Myocyte (in vitro differentiated cells): ENCODE data around the gene PTCD2. TPM values are rescaled to one million over a fixed set of nuclear protein-coding genes. Genes with fewer than 3 reads are reported as not detected.

ENCODE experiments used
- DNase-seq: peaks from one replicate; pipeline ENCODE4 v3.0.0-alpha.2; 2012; ENCODE audit warnings: low read depth
- total RNA-seq: library from RNA; depleted of rRNA; stranded (reverse); fragments of >200 nt; gene quantifications from 2 replicates; pipeline ENCODE4 v1.2.3, GENCODE V29; 2014

The PTCD2 gene
- total RNA-seq, 1 donor from 2014 or later, result 17.5 TPM

DNA sequence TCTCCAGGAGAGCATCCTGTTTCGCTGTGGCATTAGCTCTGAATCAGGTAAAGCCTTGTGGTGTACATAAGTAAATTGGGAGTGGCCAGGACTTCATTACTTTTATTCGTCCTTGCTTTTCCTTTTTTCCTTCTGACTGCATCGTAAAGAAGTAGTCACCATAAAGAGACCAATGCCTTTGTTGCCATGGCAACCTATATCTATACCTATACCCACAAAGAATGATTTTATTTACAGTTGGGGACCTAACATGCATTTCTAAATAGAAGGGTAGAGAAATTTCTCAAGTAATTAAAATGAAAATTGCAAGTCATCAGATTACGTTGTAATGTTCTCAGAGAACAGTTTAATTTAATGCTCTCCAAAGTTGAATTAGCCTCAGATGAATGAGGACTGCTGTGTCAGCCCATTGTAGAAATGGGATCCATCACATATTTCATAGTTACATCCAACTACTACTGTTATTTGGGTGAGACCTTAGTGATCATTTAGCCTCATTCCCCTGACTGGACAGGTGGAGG, 18.6 kb downstream of the PTCD2 start:
- no peak for DNase-seq

DNA sequence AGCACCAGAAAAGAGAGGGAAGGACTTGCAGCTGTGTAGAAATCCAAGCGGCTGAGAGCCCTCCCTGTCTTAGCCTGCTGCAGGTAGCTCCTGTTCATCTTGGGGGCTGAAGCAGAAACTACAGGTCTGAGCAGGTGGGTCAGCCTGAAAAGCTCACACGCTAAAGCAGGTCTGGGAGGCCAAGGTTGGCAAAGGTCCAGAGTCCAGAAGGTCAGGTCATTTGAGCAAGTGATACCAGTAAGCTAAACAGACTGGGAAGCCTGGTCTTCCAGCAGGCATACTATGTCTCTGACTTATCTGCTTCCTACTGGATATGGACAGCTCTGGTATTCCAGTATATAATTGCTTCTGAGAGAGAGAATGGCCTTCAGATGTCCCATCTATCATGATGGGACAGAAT, 26.2 kb downstream of the PTCD2 start:
- no peak for DNase-seq

DNA sequence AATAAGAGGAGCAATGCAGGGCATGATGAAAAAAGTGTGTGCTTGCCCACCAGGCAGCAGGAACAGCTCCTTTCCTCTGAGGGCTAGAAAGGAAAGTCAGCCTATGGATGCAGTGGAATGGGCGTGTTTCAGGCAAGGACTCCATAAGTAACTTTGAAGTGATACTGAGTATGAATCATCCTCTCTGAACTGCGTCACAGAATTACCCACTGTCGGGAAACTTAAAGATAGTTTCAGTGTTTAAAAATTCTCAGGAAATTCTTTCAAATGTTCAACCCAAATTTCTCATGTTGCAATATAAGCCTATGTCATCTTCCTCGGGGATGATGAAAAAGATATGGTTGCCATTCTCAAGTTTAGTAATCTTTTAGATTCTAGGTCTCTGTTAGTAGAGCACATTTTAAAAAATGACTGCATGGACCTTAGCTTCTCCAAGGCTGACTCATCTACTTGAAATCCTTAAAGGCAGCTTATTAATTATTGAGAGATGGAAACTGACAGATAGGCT, 27.7 kb downstream of the PTCD2 start:
- no peak for DNase-seq

DNA sequence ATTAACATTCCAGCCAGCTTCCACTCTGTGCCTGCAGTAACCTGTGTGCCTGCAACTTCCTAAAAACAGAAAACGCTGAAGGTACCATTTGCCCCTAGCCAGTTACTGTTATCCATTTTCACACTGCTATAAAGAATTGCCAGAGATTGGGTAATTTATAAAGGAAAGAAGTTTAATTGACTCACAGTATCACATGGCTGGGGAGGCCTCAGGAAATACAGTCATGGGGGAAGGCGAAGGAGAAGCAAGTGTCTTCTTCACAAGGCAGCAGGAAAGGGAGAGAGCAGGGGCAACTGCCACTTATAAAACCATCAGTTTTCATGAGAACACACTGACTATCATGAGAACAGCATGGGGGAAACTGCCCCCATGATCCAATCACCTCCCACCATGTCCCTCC, 31.2 kb downstream of the PTCD2 start:
- DNase-seq, result no peak

DNA sequence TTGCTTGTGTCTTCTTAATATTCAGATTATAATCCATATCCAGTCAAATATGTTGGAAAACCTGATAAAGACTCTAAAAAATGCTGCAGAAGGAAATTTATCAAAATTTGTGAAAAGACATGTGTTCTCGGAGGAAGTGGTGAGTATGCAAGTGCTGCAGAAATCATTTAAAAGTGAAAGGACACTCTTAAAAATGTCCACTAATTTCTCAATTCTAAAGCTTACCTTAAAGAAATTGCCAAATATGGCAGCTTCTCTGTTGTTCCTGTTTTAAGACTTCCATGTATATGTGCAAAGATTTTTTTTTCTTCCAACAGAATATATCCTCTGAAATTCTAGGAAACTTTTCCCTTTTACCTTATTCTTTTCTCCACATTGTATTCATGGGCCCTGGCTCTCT, 32.4 kb downstream of the PTCD2 start:
- DNase-seq, result no peak

DNA sequence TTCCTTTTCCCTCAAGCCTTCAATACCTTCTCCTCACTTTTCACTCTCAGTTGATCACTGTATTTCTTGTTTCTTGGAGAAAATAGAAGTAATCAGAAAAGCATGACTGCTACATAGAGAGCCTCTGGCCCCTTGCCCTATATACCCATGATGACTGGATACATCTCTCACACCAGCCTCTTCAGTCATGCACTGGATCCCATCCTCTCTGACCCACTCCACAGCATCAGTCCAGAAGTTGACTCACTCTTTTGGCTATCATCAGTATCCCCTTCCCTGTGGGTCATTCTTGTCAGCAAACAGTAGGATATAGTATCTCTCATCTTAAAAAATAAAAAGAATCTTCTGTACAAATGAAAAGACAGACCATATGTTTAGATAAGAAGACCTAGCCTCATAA, 32.9 kb downstream of the PTCD2 start:
- no peak for DNase-seq

DNA sequence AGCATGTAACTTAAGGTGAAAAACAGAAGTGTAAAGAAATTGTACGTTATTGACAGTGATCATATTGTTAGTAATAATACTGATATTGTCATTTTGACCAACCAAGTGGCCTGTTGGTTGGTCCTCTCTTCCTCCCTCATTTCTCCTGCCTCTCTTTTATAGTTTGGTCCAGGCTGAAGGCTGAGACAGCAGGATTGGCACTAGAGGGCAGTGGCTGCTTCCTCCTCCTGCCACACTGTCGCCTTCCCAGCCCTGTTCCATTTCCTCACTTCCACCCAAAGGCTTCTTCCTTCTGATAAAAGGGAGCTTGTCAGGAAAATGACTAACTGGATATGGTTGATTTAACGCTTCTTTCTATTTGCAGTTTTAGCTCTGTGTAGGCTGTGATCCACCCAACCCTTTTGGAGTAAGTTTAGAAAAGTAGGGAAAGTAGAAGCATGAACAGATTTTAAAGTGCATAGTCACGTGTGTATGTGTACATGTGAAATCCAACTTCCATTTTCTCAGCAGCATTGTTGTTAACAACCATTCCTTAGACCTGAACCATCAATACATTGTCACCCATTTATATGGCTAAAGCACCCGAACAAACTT, 35.6 kb downstream of the PTCD2 start:
- DNase-seq, result peak; percentile 75

DNA sequence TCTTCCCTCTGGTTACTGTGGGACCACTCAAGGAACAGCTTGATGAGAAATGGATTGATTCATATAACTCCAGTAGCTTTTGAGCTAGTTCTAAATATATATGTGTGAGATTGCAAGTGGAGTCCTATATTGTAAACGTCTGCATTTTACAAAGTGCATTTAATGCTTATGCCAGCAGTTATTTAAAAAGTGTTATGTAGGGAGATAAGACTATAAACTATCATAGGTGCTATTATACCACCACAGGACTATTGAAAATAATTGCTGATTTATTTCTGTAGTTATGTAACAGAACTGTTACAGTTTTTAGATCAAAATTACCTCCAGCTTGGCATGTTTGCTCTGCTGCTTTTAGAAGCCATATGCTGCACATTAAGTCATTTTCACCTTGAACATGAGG, 36.2 kb downstream of the PTCD2 start:
- no peak for DNase-seq

DNA sequence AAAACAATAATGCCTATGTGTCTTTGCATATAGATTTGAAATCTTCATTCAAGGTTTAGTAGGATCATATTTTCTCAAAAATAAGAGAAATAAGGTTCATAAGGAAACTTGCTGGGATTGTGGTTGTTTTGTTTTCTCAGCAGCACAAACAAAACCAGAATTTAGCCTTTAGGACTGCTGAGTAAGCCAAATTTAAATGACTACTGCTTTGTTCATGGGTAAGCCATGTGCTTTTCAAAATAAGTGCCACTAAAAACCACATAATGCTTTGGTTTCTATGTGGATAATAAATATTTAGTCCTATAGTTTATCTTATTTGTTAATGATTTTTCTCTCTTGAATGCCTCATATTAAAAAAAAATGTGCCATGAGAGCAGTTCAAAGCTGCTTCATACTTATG, 38.8 kb downstream of the PTCD2 start:
- no peak for DNase-seq

DNA sequence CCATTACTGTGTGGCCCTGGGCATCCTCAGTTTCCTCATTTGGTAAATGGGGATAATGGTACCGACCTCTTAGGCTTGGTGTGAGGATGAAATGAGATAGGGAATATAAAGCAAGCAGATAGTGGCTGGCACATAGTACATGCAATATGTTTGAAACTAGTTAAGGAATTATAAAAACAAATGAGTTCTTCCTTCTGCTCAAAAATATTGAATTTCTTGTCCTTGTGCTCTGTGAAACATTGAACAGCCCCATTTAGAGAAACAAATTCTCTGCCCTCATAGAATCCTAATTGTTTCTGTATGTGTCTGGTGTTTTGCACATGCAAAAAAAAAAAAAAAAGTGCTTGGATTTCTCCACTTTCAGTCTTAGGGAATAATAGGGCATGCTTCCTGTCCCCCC, 39.7 kb downstream of the PTCD2 start:
- DNase-seq, result no peak

DNA sequence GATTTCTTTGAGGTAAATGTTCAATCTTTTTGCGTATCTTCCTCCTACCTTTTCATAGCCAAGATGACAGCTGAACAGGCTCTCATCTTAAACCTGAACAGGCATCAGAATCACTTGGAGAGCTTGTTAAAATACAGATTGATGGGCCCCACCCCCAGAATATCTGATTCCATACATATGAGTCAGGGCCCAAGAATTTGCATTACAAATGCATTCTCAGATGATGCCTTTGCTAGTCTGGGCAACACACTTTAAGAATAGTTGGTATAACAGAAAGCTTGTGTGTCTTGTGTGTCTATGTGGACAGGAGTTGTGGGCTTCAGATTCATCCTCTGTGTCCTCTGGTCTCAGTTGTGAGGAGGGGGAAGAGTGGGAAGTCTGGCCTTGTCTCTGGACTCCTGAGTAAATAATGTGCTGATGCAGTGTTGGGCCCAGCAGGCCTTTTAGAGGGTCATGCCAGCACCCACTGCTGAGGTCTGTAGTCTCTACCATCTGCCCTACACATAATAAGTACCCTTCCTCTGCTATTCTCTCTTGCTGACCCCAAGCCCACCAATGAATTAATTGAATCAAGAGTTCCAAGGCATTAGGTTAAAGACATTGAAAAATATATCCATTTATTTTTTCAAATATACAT, 43.1 kb downstream of the PTCD2 start:
- DNase-seq, result peak; percentile 78

DNA sequence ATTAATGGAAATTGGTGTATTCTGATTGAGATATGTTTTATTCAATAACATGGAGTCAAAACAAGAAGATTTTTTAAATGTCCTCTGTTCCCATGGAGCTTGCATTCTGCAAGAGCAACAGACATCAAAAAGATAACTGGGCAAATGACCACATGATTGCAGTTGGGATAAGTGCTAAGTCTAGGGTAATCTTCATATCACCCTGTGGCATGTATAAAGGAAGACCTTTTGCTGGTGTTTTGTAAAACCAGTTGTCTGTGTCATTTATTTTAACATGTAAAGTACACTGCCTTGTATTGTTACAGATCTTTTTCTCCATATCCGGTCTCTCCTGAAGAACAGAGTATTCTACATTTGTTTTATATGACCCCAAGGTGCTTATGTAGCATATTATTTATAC, 44.0 kb downstream of the PTCD2 start:
- peak; percentile 67 for DNase-seq

DNA sequence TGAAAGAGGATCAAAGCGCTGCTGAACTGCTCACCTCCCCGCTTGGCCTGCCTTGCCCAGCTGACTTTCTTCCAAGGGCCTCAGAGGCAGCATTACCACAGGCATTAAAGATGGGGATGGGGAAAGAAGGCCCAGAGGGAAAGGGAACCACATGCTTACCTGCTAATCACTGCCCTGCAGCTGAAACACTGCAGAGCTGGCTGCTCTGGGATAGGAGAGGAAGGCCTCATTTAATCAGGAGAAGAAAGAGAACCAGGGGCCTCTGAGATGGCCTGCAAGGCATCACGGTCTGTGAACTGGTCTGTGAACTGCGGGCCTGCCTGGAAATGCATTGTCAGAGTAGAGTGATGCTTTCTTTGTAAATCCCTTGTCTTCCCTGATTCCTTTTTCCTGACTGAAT, 44.8 kb downstream of the PTCD2 start:
- DNase-seq, result no peak

DNA sequence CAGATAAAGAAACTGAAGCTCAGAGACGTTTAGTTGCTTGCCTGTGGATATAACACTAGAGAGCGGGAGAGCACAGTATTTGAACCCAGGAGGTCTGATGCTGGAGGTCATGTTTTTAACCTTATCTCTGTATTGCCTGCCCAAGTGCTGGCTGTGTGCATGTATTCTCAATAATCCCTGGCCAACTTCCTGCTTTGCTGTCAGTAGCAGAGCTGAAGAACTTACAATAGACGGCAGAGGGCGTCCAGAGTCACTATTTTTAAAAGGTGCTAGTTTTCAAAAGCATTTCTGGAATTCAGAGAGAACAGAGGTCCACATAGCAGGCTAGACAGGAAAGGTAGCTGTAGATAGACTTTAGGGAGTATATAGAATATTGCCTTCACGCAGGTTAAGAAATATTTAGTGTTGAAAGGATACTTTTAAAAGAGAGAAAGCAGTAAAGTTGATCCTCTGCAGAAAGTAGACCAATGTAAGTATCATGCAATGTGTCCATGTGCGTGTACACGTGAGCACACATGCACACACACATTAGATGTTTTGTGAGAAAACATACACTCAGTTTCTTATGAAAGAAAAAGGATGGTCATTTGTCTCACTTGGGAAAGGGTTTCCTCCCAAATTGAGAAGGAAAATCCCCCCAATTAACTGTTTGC, 46.3 kb downstream of the PTCD2 start:
- peak; percentile 86 for DNase-seq

DNA sequence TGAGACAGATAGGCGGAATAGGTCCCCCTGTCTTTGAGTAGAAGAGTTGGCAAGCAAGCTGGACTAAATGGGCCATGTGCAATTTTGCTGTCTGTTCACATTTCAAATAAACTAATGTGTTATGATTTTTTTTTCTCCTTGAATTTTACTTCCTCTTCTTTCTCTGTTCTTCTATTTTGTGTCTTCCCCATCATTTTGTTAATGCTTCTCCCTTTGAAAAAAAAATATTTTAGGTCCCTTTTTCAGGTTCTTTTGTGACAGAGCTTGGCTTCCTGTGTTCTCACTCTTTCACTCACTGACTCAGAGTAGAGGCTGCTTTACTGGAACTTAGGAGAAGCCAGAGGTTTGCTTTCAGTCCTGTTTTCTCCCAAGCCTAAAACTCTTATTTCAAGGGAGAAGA, 48.1 kb downstream of the PTCD2 start:
- no peak for DNase-seq

DNA sequence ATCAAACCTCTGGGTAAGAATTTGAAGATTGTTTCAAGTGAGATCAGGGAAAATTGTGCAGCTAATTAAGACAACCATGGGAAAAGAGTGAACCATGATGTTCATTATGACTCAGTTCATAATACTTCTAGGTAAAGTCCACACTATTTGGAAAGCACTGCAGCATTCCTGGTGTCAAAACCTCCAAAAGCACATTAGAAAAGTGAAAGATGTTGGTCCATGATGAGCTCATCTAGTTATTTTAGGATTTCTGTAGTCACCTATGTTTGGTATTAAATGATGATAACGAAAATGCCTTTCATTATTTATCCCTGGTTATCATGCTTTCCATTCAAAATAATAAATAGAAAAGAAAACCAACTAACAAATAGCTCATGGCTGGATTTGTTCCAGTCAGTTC, 49.1 kb downstream of the PTCD2 start:
- DNase-seq, result no peak

DNA sequence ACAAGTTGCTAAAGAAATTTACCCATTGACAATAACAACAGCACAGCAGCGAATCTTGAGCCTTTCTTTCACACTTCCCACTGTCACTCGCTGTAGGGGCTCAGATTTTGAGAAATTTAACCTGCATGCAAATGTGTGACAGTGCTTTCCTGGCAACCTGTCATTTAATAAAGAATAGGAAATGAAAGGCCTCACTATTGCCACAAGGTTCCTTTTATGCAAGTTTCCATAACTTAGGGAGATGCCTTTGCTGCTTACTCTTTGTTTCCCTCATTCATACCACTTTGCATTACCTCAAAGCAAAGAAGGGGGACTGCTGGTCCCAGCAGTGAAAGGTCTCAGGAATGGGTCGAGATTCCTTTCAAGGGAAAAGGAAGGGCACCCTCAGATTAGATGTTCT, 49.5 kb downstream of the PTCD2 start:
- no peak for DNase-seq

DNA sequence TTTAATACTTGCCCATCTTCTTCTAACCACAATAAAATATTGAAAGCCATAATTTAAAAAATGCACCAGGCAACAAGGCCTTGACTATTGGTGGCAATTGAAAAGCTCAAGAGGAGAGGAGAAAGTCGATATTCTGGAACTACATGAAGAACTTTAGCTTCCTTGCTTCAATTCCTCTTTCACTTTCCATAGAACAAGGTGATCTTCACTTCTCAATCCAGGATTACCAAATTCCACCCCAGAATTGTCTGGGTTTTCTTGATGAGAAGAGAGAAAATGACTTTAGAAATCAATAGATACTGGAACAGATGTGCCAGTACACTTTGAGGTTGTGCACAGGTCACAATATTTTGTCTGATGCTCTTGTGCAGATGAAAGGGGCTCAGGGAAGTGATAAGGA, 52.2 kb downstream of the PTCD2 start:
- no peak for DNase-seq

DNA sequence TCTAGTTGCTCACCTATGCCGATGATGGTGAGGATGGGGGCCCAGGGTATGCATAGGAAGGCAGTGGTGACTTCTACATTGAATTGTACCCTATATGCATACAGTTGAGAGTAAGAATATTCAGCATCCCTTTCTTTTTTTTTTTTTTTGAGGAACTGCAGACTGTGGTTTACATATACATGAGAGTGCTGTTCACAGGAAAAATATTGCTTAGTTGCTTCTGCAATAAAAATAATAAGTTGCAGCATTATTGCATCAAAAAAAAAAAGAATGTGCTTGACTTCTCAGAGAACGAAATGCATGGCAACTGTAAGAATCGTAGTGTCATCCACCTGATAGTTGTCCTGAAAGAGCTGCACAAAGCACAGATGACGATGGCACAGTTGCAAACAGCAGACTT, 52.8 kb downstream of the PTCD2 start:
- no peak for DNase-seq

DNA sequence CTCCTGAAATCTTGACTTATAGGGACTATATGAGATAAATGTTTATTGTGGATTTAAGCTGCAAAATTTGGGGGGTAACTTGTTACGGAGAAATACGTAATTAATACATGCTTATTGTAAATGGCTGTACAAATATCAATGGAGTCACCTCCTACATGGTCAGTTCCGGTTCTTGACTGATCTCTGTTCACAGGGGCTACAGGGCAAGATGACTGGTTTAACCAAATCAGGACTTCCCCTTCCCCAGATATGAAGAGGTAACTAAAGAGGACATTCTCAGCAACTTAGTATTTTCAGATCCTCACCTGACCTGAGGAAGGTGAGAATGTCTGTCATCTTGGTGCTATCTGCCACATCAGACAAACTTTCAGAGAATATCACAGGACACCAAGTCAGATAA, 54.7 kb downstream of the PTCD2 start:
- DNase-seq, result no peak

DNA sequence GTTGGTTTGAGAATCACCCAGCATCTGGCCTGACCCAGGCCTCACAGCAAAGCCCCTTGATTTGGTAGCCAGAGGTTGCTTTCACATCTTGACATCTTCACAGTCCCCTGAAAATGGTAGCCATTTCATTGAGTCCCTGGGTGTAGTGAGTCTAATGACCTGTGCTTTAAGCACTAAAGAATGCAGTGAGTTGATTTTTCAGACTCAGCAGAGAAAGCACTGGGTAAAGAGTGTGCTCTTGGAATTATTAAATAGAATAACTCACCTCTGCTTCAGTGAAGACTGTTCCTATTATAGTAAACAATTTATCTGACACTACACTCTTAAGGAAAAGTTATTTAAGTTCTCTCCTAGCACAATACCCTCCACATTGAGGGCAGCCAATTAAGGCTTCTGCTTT, 56.2 kb downstream of the PTCD2 start:
- DNase-seq, result no peak

DNA sequence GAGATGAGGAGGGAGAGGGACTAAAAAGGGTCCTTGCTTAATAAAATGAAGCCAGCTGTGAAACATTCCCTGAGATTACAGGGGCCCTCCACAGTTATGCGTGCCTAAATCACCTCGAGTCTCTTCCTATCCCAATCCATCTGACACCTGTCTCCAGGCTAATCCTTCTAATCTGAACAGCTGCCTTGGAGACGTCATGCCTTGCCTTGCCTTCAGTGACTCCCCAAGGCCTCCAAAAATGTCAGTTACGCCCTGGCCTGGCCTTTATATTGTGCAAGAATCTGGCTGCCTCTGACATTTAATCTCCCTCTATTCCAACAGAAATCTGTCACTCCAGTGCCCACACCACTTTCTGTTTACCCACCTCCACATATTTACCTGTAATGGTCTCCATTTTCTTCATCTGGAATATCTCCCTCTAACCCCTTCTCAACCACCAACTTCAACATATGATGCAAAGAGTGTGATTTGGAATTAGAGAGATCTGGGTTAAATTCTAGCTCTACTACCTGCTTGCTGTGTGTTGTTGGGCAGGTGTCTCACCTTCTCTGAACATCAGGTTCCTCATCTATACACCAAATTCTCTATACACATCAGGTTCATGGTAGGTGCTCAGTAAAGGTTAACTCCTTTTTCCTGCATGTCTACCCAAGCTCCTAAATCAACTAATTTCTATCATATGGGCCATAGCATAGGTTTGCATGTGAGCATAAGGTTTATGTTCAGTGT, 57.9 kb downstream of the PTCD2 start:
- peak; percentile 99 for DNase-seq
